K562 (cell line): ENCODE data around the gene EPN2. TPM values are rescaled to one million over a fixed set of nuclear protein-coding genes. Genes with fewer than 3 reads are reported as not detected.

Experiments used
- ATAC-seq: fragments of 200-7000 bp; cut with Tn5 transposase; 3 replicates; pipeline ENCODE4 v1.9.1; 2020; ENCODE audit warnings: moderate library complexity
- BruUV-seq: library from RNA; stranded (reverse); fragments of 400-500 nt; replicated peaks from 2 replicates; lab custom pipeline; 2021; lab: Mats Ljungman, UMichigan
- CTCF ChIA-PET: fragments of 300-600 bp; formaldehyde crosslinking; extraction: SDS; loops from one replicate; lab custom pipeline; 2021; ENCODE audit warnings: low intra/inter-chr PET ratio; lab: Yijun Ruan, JAX
- POLR2A ChIA-PET: fragments of 300-600, 350-650 bp; sonication (Branson Sonifier 250); formaldehyde crosslinking; extraction: SDS; loops from one replicate; lab custom pipeline; 2021; ENCODE audit warnings: antibody characterized with exemption, inconsistent platforms; lab: Yijun Ruan, JAX
- DNase-seq, 4 experiments: peaks; one replicate each; pipeline versions ENCODE4 v3.0.0 to v3.0.0-alpha.2; 2011 to 2018; ENCODE audit warnings: low spot score in 3 of 4, mixed read lengths in 3 of 4; ENCODE audit errors: extremely low read depth in 1 of 4
- FAIRE-seq: peaks from 2 replicates; lab custom pipeline; 2011; peaks lifted over from hg19 to GRCh38; lab: Jason Lieb, UNC
- H2AFZ ChIP-seq: 2 replicates; pipeline ENCODE4 v1.6.0; 2011; ENCODE audit warnings: low read depth, low read length, control low read depth, inconsistent platforms
- H3K27ac ChIP-seq: fragments of 200-600 bp; 3 replicates; pipeline ENCODE4 v1.8.0; 2011; ENCODE audit warnings: low read depth, mild to moderate bottlenecking, control low read depth, inconsistent platforms, low read length, moderate library complexity, mixed read lengths; ENCODE audit errors: extremely low read depth
- H3K27me3 ChIP-seq, 2 experiments: fragments of 300-600 bp in 1 of 2; 2 replicates in 1 of 2; 3 replicates in 1 of 2; pipeline versions ENCODE4 v1.6.0 to v1.8.0; 2011; ENCODE audit warnings: inconsistent platforms in 2 of 2, low read length in 2 of 2, mild to moderate bottlenecking in 1 of 2, mixed read lengths in 1 of 2, moderate library complexity in 1 of 2; ENCODE audit not compliant: control insufficient read depth in 2 of 2, insufficient read depth in 2 of 2
- H3K36me3 ChIP-seq: fragments of 300-600 bp; 3 replicates; pipeline ENCODE4 v1.8.0; 2011; ENCODE audit warnings: mild to moderate bottlenecking, low read length, inconsistent platforms; ENCODE audit not compliant: control insufficient read depth, insufficient read depth
- H3K4me1 ChIP-seq, 2 experiments: fragments of 200-600 bp in 1 of 2; replicated peaks in 1 of 2; 2 replicates in 1 of 2; 3 replicates in 1 of 2; pipeline versions ENCODE4 v1.5.1 to v1.8.0; 2011; ENCODE audit warnings: inconsistent platforms in 2 of 2, low read length in 2 of 2, mild to moderate bottlenecking in 1 of 2, mixed read lengths in 1 of 2, moderate library complexity in 1 of 2; ENCODE audit not compliant: control insufficient read depth in 2 of 2, insufficient read depth in 2 of 2
- H3K4me2 ChIP-seq: 2 replicates; pipeline ENCODE4 v1.6.1; 2011; ENCODE audit warnings: low read length, control low read depth, inconsistent platforms, mixed read lengths; ENCODE audit not compliant: insufficient read depth
- H3K4me3 ChIP-seq: fragments of 200-600 bp; sonication (generic), shearing (Covaris generic); 2 replicates; pipeline ENCODE4 v1.5.1; 2016; ENCODE audit warnings: control low read depth, inconsistent platforms
- H3K79me2 ChIP-seq: fragments of 200-600 bp; 3 replicates; pipeline ENCODE4 v1.8.0; 2011; ENCODE audit warnings: low read length, inconsistent platforms; ENCODE audit not compliant: control insufficient read depth, insufficient read depth
- H3K9ac ChIP-seq, 2 experiments: 2 replicates each; pipeline versions ENCODE4 v1.6.0 to v1.6.1; 2011; ENCODE audit warnings: low read depth in 2 of 2, low read length in 2 of 2, control low read depth in 1 of 2, inconsistent platforms in 1 of 2, mild to moderate bottlenecking in 1 of 2, mixed read lengths in 1 of 2; ENCODE audit not compliant: insufficient read depth in 1 of 2
- H3K9me1 ChIP-seq: one replicate; pipeline ENCODE4 v1.6.0; 2011; ENCODE audit warnings: inconsistent platforms, mild to moderate bottlenecking, low read length, moderate library complexity; ENCODE audit not compliant: control insufficient read depth, insufficient read depth
- H3K9me3 ChIP-seq: replicated peaks from 2 replicates; pipeline ENCODE4 v1.5.1; 2011; ENCODE audit warnings: low read depth, low read length, inconsistent platforms; ENCODE audit not compliant: control insufficient read depth, insufficient read depth
- H4K20me1 ChIP-seq: replicated peaks from 2 replicates; pipeline ENCODE4 v1.6.1; 2011; ENCODE audit warnings: low read length, inconsistent platforms, mixed read lengths; ENCODE audit not compliant: control insufficient read depth, insufficient read depth
- ATF6 ChIP-seq: sonication (generic); formaldehyde crosslinking; IDR thresholded peaks from 2 replicates; pipeline ENCODE4 v1.4.0; 2020; ENCODE audit warnings: mild to moderate bottlenecking, missing genetic modification reagents
- BRF2 ChIP-seq: IDR thresholded peaks from 3 replicates; pipeline ENCODE4 v1.6.1; 2011; ENCODE audit warnings: borderline replicate concordance, mild to moderate bottlenecking; ENCODE audit not compliant: insufficient read length, insufficient read depth
- ELF4 ChIP-seq: fragments of 450-650 bp; formaldehyde crosslinking; IDR thresholded peaks from 2 replicates; pipeline ENCODE4 v1.4.0; 2022; ENCODE audit warnings: missing genetic modification characterization
- ETV6 ChIP-seq, 3 experiments: fragments of 150-350 bp in 1 of 3; sonication (generic) in 1 of 3; formaldehyde crosslinking in 1 of 3; IDR thresholded peaks; 2 replicates each; pipeline versions ENCODE4 v1.6.1 to v1.8.0; 2014 to 2022; ENCODE audit warnings: borderline replicate concordance in 2 of 3, low read depth in 2 of 3, antibody characterized with exemption in 1 of 3, low read length in 1 of 3, mild to moderate bottlenecking in 1 of 3, missing genetic modification reagents in 1 of 3
- KDM4B ChIP-seq, 2 experiments: fragments of 450-650 bp in 1 of 2; sonication (generic) in 1 of 2; IDR thresholded peaks; 2 replicates each; pipeline ENCODE4 v1.6.1; 2016 to 2017; ENCODE audit warnings: borderline replicate concordance in 2 of 2, antibody characterized with exemption in 1 of 2, low read depth in 1 of 2, mild to moderate bottlenecking in 1 of 2
- SRSF7 ChIP-seq: fragments of 200-400 bp; formaldehyde crosslinking; optimal IDR thresholded peaks from 2 replicates; pipeline ENCODE3; 2017; ENCODE audit warnings: mild to moderate bottlenecking, low read depth, low read length
- ZNF24 ChIP-seq: fragments of 450-650 bp; IDR thresholded peaks from 2 replicates; pipeline ENCODE4 v1.6.1; 2016
- WGBS: fragments of 100-300 bp; shearing (Covaris generic); methylation state at CpG from one replicate; pipeline ENCODE4 v1.1.6; 2016; ENCODE audit warnings: low coverage, mixed read lengths; ENCODE audit not compliant: insufficient coverage; ENCODE audit errors: missing lambda C conversion rate; 5-methylcytosine and 5-hydroxymethylcytosine counted together
- in situ Hi-C: fragments of 300-500 bp; cut with MboI; formaldehyde crosslinking; loops from 4 replicates; pipeline ENCODE4 v1.15.0; 2018; ENCODE audit warnings: inconsistent platforms, mixed read lengths
- intact Hi-C: fragments of 100-400 bp; cut with micrococcal nuclease; formaldehyde crosslinking; loops from 2 replicates; pipeline ENCODE4 v1.14.2; 2022
- polyA plus RNA-seq, 8 experiments: library from polyadenylated mRNA; depleted of rRNA in 4 of 8; stranded (reverse) in 5 of 8; unstranded in 3 of 8; fragments of >200 nt; fragmentation: Nextera tagmentation in 2 of 8; fragmentation: Illumina TruSeq in 1 of 8; extraction: Ambion mirVana in 2 of 8; extraction: Trizol in 1 of 8; gene quantifications; 2 replicates each; pipeline versions ENCODE4 v1.2.1 to v1.2.3, GENCODE V29; 2011 to 2014; ENCODE audit warnings: inconsistent platforms in 1 of 8, missing spikeins in 1 of 8
- total RNA-seq, 7 experiments: library from RNA; depleted of rRNA in 6 of 7; stranded (reverse); fragments of >200 nt in 6 of 7; fragmentation: Illumina TruSeq in 2 of 7; extraction: Trizol in 2 of 7; gene quantifications; 2 replicates each; pipeline versions ENCODE4 v1.2.1 to v1.2.3, GENCODE V29; 2011 to 2021; ENCODE audit warnings: low replicate concordance in 1 of 7
- TF ChIP-seq, protein P1 (sequence below): fragments of 450-650 bp; IDR thresholded peaks from 2 replicates; pipeline ENCODE4 v1.6.1; 2016; ENCODE audit warnings: missing biosample characterization, missing genetic modification characterization
- TF ChIP-seq, protein P2 (sequence below): IDR thresholded peaks from 3 replicates; pipeline ENCODE4 v1.6.1; 2011; ENCODE audit warnings: borderline replicate concordance, mild to moderate bottlenecking, moderate library complexity; ENCODE audit not compliant: insufficient read length; ENCODE audit errors: extremely low read depth

Gene EPN2
- total and polyA plus RNA-seq, 9 of the 15 experiments (the other 6 are each of a cell fraction or from before 2014, with no cell fraction given), result 1.0 to 12.9 (median 8.9) TPM

GRCh38 chr17:19305761-19306159, 68.6 kb downstream of the EPN2 start (continued):
- TF ChIP-seq BRF2 (no peak), KDM4B (IDR thresholded peaks at IDR 0.05; ENCODE audit: borderline replicate concordance in 2 of 2, low read depth in 1 of 2) (no peak), ZNF24 (no peak)

GRCh38 chr17:19306160-19307111, 69.3 kb downstream of the EPN2 start:
- WGBS, result 74% methylated on average over 7 of the region's 10 CpGs
- BruUV-seq, result no TSS peak
- TF ChIP-seq, protein P1, sequence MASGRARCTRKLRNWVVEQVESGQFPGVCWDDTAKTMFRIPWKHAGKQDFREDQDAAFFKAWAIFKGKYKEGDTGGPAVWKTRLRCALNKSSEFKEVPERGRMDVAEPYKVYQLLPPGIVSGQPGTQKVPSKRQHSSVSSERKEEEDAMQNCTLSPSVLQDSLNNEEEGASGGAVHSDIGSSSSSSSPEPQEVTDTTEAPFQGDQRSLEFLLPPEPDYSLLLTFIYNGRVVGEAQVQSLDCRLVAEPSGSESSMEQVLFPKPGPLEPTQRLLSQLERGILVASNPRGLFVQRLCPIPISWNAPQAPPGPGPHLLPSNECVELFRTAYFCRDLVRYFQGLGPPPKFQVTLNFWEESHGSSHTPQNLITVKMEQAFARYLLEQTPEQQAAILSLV (tag), result no peak
- TF ChIP-seq ETV6 (IDR thresholded peaks at IDR 0.05; ENCODE audit: borderline replicate concordance in 1 of 2, low read depth in 2 of 2, low read length in 1 of 2), result no peak
- no peak for TF ChIP-seq ETV6 (CRISPR knock-in tag; IDR thresholded peaks at IDR 0.05; ENCODE audit: borderline replicate concordance)
- TF ChIP-seq ELF4 (CRISPR knock-in tag), result no peak
- TF ChIP-seq, protein P2, sequence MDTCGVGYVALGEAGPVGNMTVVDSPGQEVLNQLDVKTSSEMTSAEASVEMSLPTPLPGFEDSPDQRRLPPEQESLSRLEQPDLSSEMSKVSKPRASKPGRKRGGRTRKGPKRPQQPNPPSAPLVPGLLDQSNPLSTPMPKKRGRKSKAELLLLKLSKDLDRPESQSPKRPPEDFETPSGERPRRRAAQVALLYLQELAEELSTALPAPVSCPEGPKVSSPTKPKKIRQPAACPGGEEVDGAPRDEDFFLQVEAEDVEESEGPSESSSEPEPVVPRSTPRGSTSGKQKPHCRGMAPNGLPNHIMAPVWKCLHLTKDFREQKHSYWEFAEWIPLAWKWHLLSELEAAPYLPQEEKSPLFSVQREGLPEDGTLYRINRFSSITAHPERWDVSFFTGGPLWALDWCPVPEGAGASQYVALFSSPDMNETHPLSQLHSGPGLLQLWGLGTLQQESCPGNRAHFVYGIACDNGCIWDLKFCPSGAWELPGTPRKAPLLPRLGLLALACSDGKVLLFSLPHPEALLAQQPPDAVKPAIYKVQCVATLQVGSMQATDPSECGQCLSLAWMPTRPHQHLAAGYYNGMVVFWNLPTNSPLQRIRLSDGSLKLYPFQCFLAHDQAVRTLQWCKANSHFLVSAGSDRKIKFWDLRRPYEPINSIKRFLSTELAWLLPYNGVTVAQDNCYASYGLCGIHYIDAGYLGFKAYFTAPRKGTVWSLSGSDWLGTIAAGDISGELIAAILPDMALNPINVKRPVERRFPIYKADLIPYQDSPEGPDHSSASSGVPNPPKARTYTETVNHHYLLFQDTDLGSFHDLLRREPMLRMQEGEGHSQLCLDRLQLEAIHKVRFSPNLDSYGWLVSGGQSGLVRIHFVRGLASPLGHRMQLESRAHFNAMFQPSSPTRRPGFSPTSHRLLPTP, result no peak
- TF ChIP-seq SRSF7, result no peak
- no peak for TF ChIP-seq ATF6 (CRISPR knock-in tag)

More at GRCh38 chr17:19306160-19307111, 69.3 kb downstream of the EPN2 start:
- Histone ChIP-seq H3K4me1 (peaks cover 26 to 34% of the 10 kb centered on the region in 2 experiments), H3K9me1 (peaks cover 7% of the 10 kb centered on the region), H3K4me2 (no peak overlapping the region), H3K9ac (no peak overlapping the region), H3K9me3 (no peaks in the 10 kb centered on the region), H3K4me3 (no peak overlapping the region), H2AFZ (no peak overlapping the region), H4K20me1 (no peaks in the 10 kb centered on the region), H3K27ac (no peak overlapping the region), H3K27me3 (no peaks in the 10 kb centered on the region), H3K36me3 (peaks cover 3% of the 10 kb centered on the region; the same call in 1 of the 3 replicates), H3K79me2 (peaks cover 7% of the 10 kb centered on the region; the same call in 1 of the 3 replicates)
- CTCF ChIA-PET, result no interaction called here
- intact Hi-C loops (no loop called here), in situ Hi-C loops (no loop called here)
- POLR2A ChIA-PET, result interaction anchor here (0.6 to 2.7 kb wide), 3 partner anchors 14 to 137 kb away, joined by 3 to 9 read pairs (median 3); no protein-coding TSS in a partner anchor
- FAIRE-seq, result no peak
- DNase-seq, result peak in 1 of 4 experiments; percentile 15
- no peak for ATAC-seq
